GM18868 (cell line): ENCODE measurements around the gene FABP7.
A peak's percentile ranks its signal among the peaks of the same experiment; 100 is the strongest.

Experiments
- ATAC-seq: cut with Tn5 transposase; IDR thresholded peaks from one replicate; pipeline ENCODE4 v1.9.1; 2021; ENCODE audit warnings: mild to moderate bottlenecking, moderate library complexity; ENCODE audit not compliant: unreplicated experiment

Gene FABP7

GRCh38 chr6:122792766-122793165 lies 13.2 kb downstream of the FABP7 start:
- ATAC-seq: no peak

GRCh38 chr6:122797537-122797936 lies 18.0 kb downstream of the FABP7 start:
- ATAC-seq: no peak

GRCh38 chr6:122798099-122798641 lies 18.7 kb downstream of the FABP7 start:
- peak; percentile 88 for ATAC-seq

GRCh38 chr6:122799140-122799745 lies 19.7 kb downstream of the FABP7 start:
- no peak for ATAC-seq

GRCh38 chr6:122799916-122800686 lies 20.6 kb downstream of the FABP7 start:
- no peak for ATAC-seq

GRCh38 chr6:122800906-122801305 lies 21.4 kb downstream of the FABP7 start:
- no peak for ATAC-seq

GRCh38 chr6:122801397-122801796 lies 21.9 kb downstream of the FABP7 start:
- no peak for ATAC-seq

- no peak for ATAC-seq
Observed at GRCh38 chr6:122803171-122803661, 23.7 kb downstream of the FABP7 start.

GRCh38 chr6:122804962-122805485 lies 25.5 kb downstream of the FABP7 start:
- no peak for ATAC-seq

GRCh38 chr6:122806291-122806690 lies 26.8 kb downstream of the FABP7 start:
- no peak for ATAC-seq

- ATAC-seq: no peak
Observed at GRCh38 chr6:122808121-122808885, 28.8 kb downstream of the FABP7 start.

GRCh38 chr6:122809001-122809400 lies 29.5 kb downstream of the FABP7 start:
- no peak for ATAC-seq

- ATAC-seq: no peak
Observed at GRCh38 chr6:122809691-122810090, 30.2 kb downstream of the FABP7 start.

GRCh38 chr6:122810189-122810588 lies 30.7 kb downstream of the FABP7 start:
- no peak for ATAC-seq

- ATAC-seq: no peak
Observed at GRCh38 chr6:122817358-122817757, 37.8 kb downstream of the FABP7 start.

- no peak for ATAC-seq
Observed at GRCh38 chr6:122817766-122818165, 38.2 kb downstream of the FABP7 start.

GRCh38 chr6:122818866-122819265 lies 39.4 kb downstream of the FABP7 start:
- ATAC-seq: no peak

- no peak for ATAC-seq
Observed at GRCh38 chr6:122821095-122821494, 41.6 kb downstream of the FABP7 start.

GRCh38 chr6:122825163-122825562 lies 45.6 kb downstream of the FABP7 start:
- ATAC-seq: no peak

GRCh38 chr6:122829456-122829855 lies 49.9 kb downstream of the FABP7 start:
- ATAC-seq: no peak

GRCh38 chr6:122831511-122831910 lies 52.0 kb downstream of the FABP7 start:
- no peak for ATAC-seq
